Measurements from ENCODE around the gene CFAP46. TPM values are rescaled to one million over a fixed set of nuclear protein-coding genes. Genes with fewer than 3 reads are reported as not detected.
"Not testable (repeated sequence)": the region's sequence is repeated elsewhere in the genome, so short reads cannot be mapped to it uniquely, and the experiment has no call there.

CFAP46 gene
- total and polyA plus RNA-seq, 2 donors (not counting 1 experiment from before 2014, with no cell fraction given), result 0.07 TPM; not detected in 1

DNA sequence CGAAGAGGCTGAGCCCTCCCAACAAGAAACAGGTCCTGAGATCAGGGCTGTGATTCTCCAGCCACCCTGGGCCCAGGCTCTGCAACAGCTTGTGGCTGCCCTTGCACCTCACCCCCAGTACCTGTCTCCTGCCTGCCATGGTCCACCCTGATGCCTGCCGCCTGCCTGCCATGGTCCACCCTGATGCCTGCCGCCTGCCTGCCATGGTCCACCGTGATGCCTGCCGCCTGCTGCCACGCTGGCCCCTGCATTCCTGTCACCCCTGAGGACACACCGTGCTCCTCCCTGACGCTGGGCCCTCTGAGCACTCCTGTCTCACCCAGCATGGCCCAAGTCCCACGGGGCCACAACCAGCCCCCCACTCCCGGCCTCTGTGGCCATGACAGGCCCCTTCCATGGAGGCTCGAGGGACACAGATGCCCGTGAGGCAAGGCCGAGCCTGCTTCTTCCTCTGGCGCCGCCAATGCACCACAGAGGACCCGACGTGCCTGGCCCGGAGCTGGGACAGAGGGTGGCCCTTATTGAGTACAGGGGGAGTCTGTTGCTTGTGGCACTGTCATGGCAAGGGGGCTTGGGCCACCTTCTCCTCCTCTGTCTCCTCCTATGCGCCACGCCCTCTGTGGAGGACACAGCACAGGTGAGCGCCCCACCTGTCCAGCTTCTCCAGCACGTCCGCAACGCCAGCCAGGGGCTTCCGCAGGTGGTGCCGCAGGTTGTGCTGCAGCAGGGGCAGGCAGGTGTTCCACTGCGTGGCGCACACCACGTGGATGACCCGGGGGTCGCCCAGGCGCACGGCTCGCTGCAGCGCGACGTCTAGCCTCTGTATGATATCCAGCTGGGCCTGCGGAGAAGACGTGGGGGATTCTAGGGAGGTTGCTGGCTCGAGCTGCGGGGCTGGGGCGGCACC, 18.1 kb downstream of the CFAP46 start:
- CTCF ChIA-PET, result no interaction called here
- Mint-ChIP-seq H3K9me3 (ENCODE audit: insufficient read depth) (no peaks in the 10 kb centered on the region), H3K27ac (no peak overlapping the region), H3K4me3 (no peak overlapping the region), H3K27me3 (peaks cover 7% of the 10 kb centered on the region), H3K4me1 (peaks cover under 1% of the 10 kb centered on the region)
- WGBS (ENCODE audit: insufficient coverage), result 92% methylated on average over 39 of the region's 42 CpGs
- H3K36me3 ChIP-seq (replicated peaks in 1 of 2; ENCODE audit: control extremely low read depth in 1 of 2, control insufficient read depth in 1 of 2, extremely low read depth in 1 of 2, insufficient read depth in 2 of 2, low read length in 1 of 2), result no peaks in the 10 kb centered on the region
- H3K4me2 ChIP-seq (replicated peaks; ENCODE audit: low read depth, low read length, poor library complexity, severe bottlenecking), result no peak overlapping the region
- no peak overlapping the region for H3K4me3 ChIP-seq (ENCODE audit: control extremely low read depth in 1 of 5, extremely low read depth in 1 of 5, insufficient read depth in 1 of 5, low read depth in 2 of 5, low read length in 4 of 5)
- H3K27me3 ChIP-seq (replicated peaks in 1 of 4; ENCODE audit: control extremely low read depth in 1 of 4, control insufficient read depth in 3 of 4, insufficient read depth in 4 of 4, low read length in 3 of 4), result peaks cover 0 to 4% (median 0%) of the 10 kb centered on the region in 4 experiments
- H3K27ac ChIP-seq (ENCODE audit: low read length in 2 of 2), result no peak overlapping the region
- intact Hi-C loops (cut with micrococcal nuclease), result no loop called here
- ATAC-seq (ENCODE audit: low read depth), result no peak
- H3K79me2 ChIP-seq (ENCODE audit: control insufficient read depth, insufficient read depth, low read length), result no peaks in the 10 kb centered on the region
- no peaks in the 10 kb centered on the region for H3K4me1 ChIP-seq (ENCODE audit: control insufficient read depth in 2 of 2, insufficient read depth in 2 of 2, low read length in 2 of 2)
- no peak overlapping the region for H3K9ac ChIP-seq (ENCODE audit: low read length)
- TF ChIP-seq EZH2 (IDR thresholded peaks at IDR 0.05; ENCODE audit: borderline replicate concordance, insufficient read depth, low read depth, low read length, poor library complexity, severe bottlenecking), result no peak
- TF ChIP-seq, protein P1, sequence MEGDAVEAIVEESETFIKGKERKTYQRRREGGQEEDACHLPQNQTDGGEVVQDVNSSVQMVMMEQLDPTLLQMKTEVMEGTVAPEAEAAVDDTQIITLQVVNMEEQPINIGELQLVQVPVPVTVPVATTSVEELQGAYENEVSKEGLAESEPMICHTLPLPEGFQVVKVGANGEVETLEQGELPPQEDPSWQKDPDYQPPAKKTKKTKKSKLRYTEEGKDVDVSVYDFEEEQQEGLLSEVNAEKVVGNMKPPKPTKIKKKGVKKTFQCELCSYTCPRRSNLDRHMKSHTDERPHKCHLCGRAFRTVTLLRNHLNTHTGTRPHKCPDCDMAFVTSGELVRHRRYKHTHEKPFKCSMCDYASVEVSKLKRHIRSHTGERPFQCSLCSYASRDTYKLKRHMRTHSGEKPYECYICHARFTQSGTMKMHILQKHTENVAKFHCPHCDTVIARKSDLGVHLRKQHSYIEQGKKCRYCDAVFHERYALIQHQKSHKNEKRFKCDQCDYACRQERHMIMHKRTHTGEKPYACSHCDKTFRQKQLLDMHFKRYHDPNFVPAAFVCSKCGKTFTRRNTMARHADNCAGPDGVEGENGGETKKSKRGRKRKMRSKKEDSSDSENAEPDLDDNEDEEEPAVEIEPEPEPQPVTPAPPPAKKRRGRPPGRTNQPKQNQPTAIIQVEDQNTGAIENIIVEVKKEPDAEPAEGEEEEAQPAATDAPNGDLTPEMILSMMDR (IDR thresholded peaks at IDR 0.05), result no peak
- no peak for DNase-seq
- POLR2A ChIA-PET, result no interaction called here
- no peaks in the 10 kb centered on the region for H4K20me1 ChIP-seq (ENCODE audit: control insufficient read depth, insufficient read depth, low read length, poor library complexity, severe bottlenecking)
- H3K9me3 ChIP-seq (ENCODE audit: control extremely low read depth in 1 of 3, control insufficient read depth in 2 of 3, insufficient read depth in 1 of 3, low read length in 2 of 3), result peaks cover 0 to 2% (median 0%) of the 10 kb centered on the region in 3 donors
- no peak overlapping the region for H2AFZ ChIP-seq (ENCODE audit: insufficient read depth, low read depth, low read length, poor library complexity, severe bottlenecking)

DNA sequence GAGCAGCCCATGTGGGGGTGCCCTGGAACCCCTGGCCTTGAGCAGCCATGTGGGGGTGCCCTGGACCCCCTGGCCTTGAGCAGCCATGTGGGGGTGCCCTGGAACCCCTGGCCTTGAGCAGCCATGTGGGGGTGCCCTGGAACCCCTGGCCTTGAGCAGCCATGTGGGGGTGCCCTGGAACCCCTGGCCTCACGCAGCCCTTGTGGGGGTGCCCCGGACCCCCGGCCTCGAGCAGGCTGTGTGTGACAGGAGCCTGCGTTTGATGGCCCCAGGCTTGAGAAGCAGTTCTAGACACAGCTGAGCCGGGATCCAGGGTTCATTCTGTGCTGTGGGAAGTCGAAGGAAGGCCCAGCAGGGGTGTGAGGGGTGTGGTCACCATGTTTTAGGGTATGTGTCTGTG, 19.0 kb downstream of the CFAP46 start:
- intact Hi-C loops (cut with micrococcal nuclease); H3K9me3 ChIP-seq (ENCODE audit: control extremely low read depth in 1 of 3, control insufficient read depth in 2 of 3, insufficient read depth in 1 of 3, low read length in 2 of 3); H3K9me3 Mint-ChIP-seq (ENCODE audit: insufficient read depth); H3K27me3 Mint-ChIP-seq; H3K27ac Mint-ChIP-seq; DNase-seq; H3K27ac ChIP-seq (ENCODE audit: low read length in 2 of 2); H3K4me1 ChIP-seq (ENCODE audit: control insufficient read depth in 2 of 2, insufficient read depth in 2 of 2, low read length in 2 of 2); H3K4me3 ChIP-seq (ENCODE audit: control extremely low read depth in 1 of 5, extremely low read depth in 1 of 5, insufficient read depth in 1 of 5, low read depth in 2 of 5, low read length in 4 of 5); H3K4me3 Mint-ChIP-seq; H3K9ac ChIP-seq (ENCODE audit: low read length); H3K4me1 Mint-ChIP-seq; H3K79me2 ChIP-seq (ENCODE audit: control insufficient read depth, insufficient read depth, low read length); H2AFZ ChIP-seq (ENCODE audit: insufficient read depth, low read depth, low read length, poor library complexity, severe bottlenecking); H3K36me3 ChIP-seq (replicated peaks in 1 of 2; ENCODE audit: control extremely low read depth in 1 of 2, control insufficient read depth in 1 of 2, extremely low read depth in 1 of 2, insufficient read depth in 2 of 2, low read length in 1 of 2); ATAC-seq (ENCODE audit: low read depth); POLR2A ChIA-PET; H3K4me2 ChIP-seq (replicated peaks; ENCODE audit: low read depth, low read length, poor library complexity, severe bottlenecking); H4K20me1 ChIP-seq (ENCODE audit: control insufficient read depth, insufficient read depth, low read length, poor library complexity, severe bottlenecking); H3K27me3 ChIP-seq (replicated peaks in 1 of 4; ENCODE audit: control extremely low read depth in 1 of 4, control insufficient read depth in 3 of 4, insufficient read depth in 4 of 4, low read length in 3 of 4); CTCF ChIA-PET: not testable (repeated sequence)
- 91% methylated on average over 7 of the region's 7 CpGs for WGBS (ENCODE audit: insufficient coverage)
